IMR-90 (cell line): ENCODE results near the gene EFHC2. TPM values are rescaled to one million over a fixed set of nuclear protein-coding genes. Genes with fewer than 3 reads are reported as not detected.

Experiments used
- ATAC-seq: fragments of 200-7000 bp; cut with Tn5 transposase; 2 replicates; pipeline ENCODE4 v1.9.1; 2020; ENCODE audit warnings: low read depth, mild to moderate bottlenecking, moderate library complexity
- BruUV-seq: library from RNA; stranded (reverse); fragments of 400-500 nt; replicated peaks from 2 replicates; lab custom pipeline; 2021; lab: Mats Ljungman, UMichigan
- CTCF ChIA-PET: fragments of 300-600 bp; formaldehyde crosslinking; extraction: SDS; loops from one replicate; lab custom pipeline; 2021; ENCODE audit warnings: antibody characterized with exemption; lab: Yijun Ruan, JAX
- POLR2A ChIA-PET: fragments of 300-600 bp; sonication (Branson Sonifier 250); formaldehyde crosslinking; loops from one replicate; lab custom pipeline; 2022; ENCODE audit warnings: antibody characterized with exemption; ENCODE audit not compliant: unreplicated experiment; lab: Charles Lee
- DNase-seq: peaks from one replicate; pipeline ENCODE4 v3.0.0; 2013
- H2AFZ ChIP-seq: replicated peaks from 2 replicates; pipeline ENCODE3; 2013; ENCODE audit warnings: low read length, mild to moderate bottlenecking; ENCODE audit not compliant: poor library complexity
- H2AK5ac ChIP-seq: 2 replicates; pipeline ENCODE4 v1.6.1; 2013; ENCODE audit warnings: low read depth, low read length, inconsistent platforms
- H2AK9ac ChIP-seq: replicated peaks from 2 replicates; pipeline ENCODE3; 2013; ENCODE audit warnings: mild to moderate bottlenecking, low read depth, low read length, moderate library complexity; ENCODE audit not compliant: poor library complexity
- H2BK120ac ChIP-seq: 2 replicates; pipeline ENCODE4 v1.6.1; 2013; ENCODE audit warnings: low read depth, low read length, inconsistent platforms
- H2BK15ac ChIP-seq: 3 replicates; pipeline ENCODE4 v1.6.1; 2013; ENCODE audit warnings: low read depth, low read length, inconsistent platforms
- H2BK20ac ChIP-seq: 2 replicates; pipeline ENCODE4 v1.6.1; 2013; ENCODE audit warnings: low read depth, mild to moderate bottlenecking, inconsistent platforms, low read length, moderate library complexity
- H2BK5ac ChIP-seq: 2 replicates; pipeline ENCODE4 v1.6.1; 2013; ENCODE audit warnings: mild to moderate bottlenecking, low read depth, low read length, inconsistent platforms; ENCODE audit not compliant: poor library complexity, severe bottlenecking
- H3K14ac ChIP-seq: replicated peaks from 2 replicates; pipeline ENCODE4 v1.6.1; 2013; ENCODE audit warnings: low read depth, low read length, inconsistent platforms
- H3K18ac ChIP-seq: 2 replicates; pipeline ENCODE4 v1.6.1; 2013; ENCODE audit warnings: low read depth, low read length, control low read depth
- H3K23ac ChIP-seq: 2 replicates; pipeline ENCODE4 v1.6.1; 2013; ENCODE audit warnings: low read depth, low read length, inconsistent platforms
- H3K27ac ChIP-seq: 2 replicates; pipeline ENCODE4 v1.5.1; 2013; ENCODE audit warnings: mild to moderate bottlenecking, control low read depth, low read length; ENCODE audit not compliant: insufficient read depth
- H3K27me3 ChIP-seq: 2 replicates; pipeline ENCODE4 v1.6.1; 2013; ENCODE audit warnings: low read length; ENCODE audit not compliant: control insufficient read depth, insufficient read depth
- H3K36me3 ChIP-seq: 2 replicates; pipeline ENCODE4 v1.6.1; 2013; ENCODE audit warnings: low read length, mixed read lengths; ENCODE audit not compliant: control insufficient read depth, insufficient read depth
- H3K4ac ChIP-seq: 2 replicates; pipeline ENCODE4 v1.6.1; 2013; ENCODE audit warnings: low read depth, low read length, inconsistent platforms
- H3K4me1 ChIP-seq: 2 replicates; pipeline ENCODE4 v1.6.1; 2013; ENCODE audit warnings: low read length, mixed read lengths; ENCODE audit not compliant: control insufficient read depth, insufficient read depth
- H3K4me2 ChIP-seq: 2 replicates; pipeline ENCODE4 v1.6.1; 2013; ENCODE audit warnings: low read depth, mild to moderate bottlenecking, control low read depth, low read length, moderate library complexity
- H3K4me3 ChIP-seq: 2 replicates; pipeline ENCODE4 v1.5.1; 2013; ENCODE audit warnings: low read depth, mild to moderate bottlenecking, control low read depth, low read length, moderate library complexity; ENCODE audit not compliant: insufficient read depth
- H3K56ac ChIP-seq: 2 replicates; pipeline ENCODE4 v1.6.1; 2013; ENCODE audit warnings: low read length, inconsistent platforms; ENCODE audit not compliant: insufficient read depth; ENCODE audit errors: extremely low read depth
- H3K79me1 ChIP-seq, 2 experiments: 2 replicates each; pipeline ENCODE4 v1.6.1; 2013; ENCODE audit warnings: low read length in 2 of 2, inconsistent platforms in 1 of 2, low read depth in 1 of 2
- H3K9ac ChIP-seq: 2 replicates; pipeline ENCODE4 v1.6.1; 2013; ENCODE audit warnings: low read depth, low read length, control low read depth
- H3K9me1 ChIP-seq: 2 replicates; pipeline ENCODE4 v1.6.1; 2013; ENCODE audit warnings: low read length, inconsistent platforms; ENCODE audit not compliant: insufficient read depth
- H3K9me3 ChIP-seq: 2 replicates; pipeline ENCODE4 v1.6.1; 2013; ENCODE audit warnings: low read length; ENCODE audit not compliant: control insufficient read depth, insufficient read depth
- H4K20me1 ChIP-seq: 2 replicates; pipeline ENCODE4 v1.6.1; 2013; ENCODE audit warnings: low read length, inconsistent platforms; ENCODE audit not compliant: insufficient read depth
- H4K5ac ChIP-seq: 2 replicates; pipeline ENCODE4 v1.6.1; 2013; ENCODE audit warnings: mild to moderate bottlenecking, low read depth, low read length, control low read depth
- H4K8ac ChIP-seq, 2 experiments: 2 replicates each; pipeline ENCODE4 v1.6.1; 2013; ENCODE audit warnings: low read depth in 2 of 2, low read length in 2 of 2, control low read depth in 1 of 2, inconsistent platforms in 1 of 2
- H4K91ac ChIP-seq: 2 replicates; pipeline ENCODE4 v1.6.1; 2013; ENCODE audit warnings: low read depth, low read length, inconsistent platforms; ENCODE audit not compliant: insufficient read depth
- BHLHE40 ChIP-seq: fragments of 150-350 bp; IDR thresholded peaks from 2 replicates; pipeline ENCODE4 v1.6.1; 2016; ENCODE audit warnings: mild to moderate bottlenecking, low read depth, low read length
- CEBPB ChIP-seq: IDR thresholded peaks from 2 replicates; pipeline ENCODE4 v1.6.1; 2012; ENCODE audit warnings: low read depth, low read length, improper control_type of control experiment
- CHD1 ChIP-seq: IDR thresholded peaks from 2 replicates; pipeline ENCODE4 v1.6.1; 2012; ENCODE audit warnings: low read depth, low read length, improper control_type of control experiment
- FOS ChIP-seq: fragments of 150-350 bp; IDR thresholded peaks from 2 replicates; pipeline ENCODE4 v1.6.1; 2016; ENCODE audit warnings: low read depth, low read length
- MAFK ChIP-seq: IDR thresholded peaks from 2 replicates; pipeline ENCODE4 v1.6.1; 2012; ENCODE audit warnings: low read depth, low read length, improper control_type of control experiment
- MAZ ChIP-seq: IDR thresholded peaks from 2 replicates; pipeline ENCODE4 v1.6.1; 2012; ENCODE audit warnings: low read depth, mild to moderate bottlenecking, low read length, improper control_type of control experiment, moderate library complexity, borderline replicate concordance
- MXI1 ChIP-seq: IDR thresholded peaks from 2 replicates; pipeline ENCODE4 v1.6.1; 2012; ENCODE audit warnings: low read depth, mild to moderate bottlenecking, low read length, moderate library complexity, borderline replicate concordance
- NFE2L2 ChIP-seq: fragments of 150-350 bp; IDR thresholded peaks from 2 replicates; pipeline ENCODE4 v1.6.1; 2016; ENCODE audit warnings: low read depth, mild to moderate bottlenecking, low read length
- POLR2A ChIP-seq: IDR thresholded peaks from 2 replicates; pipeline ENCODE4 v1.6.1; 2012; ENCODE audit warnings: mild to moderate bottlenecking, low read depth, low read length
- RAD21 ChIP-seq: IDR thresholded peaks from 2 replicates; pipeline ENCODE4 v1.6.1; 2012; ENCODE audit warnings: low read length, improper control_type of control experiment
- RCOR1 ChIP-seq: IDR thresholded peaks from 2 replicates; pipeline ENCODE4 v1.6.1; 2012; ENCODE audit warnings: mild to moderate bottlenecking, low read length, improper control_type of control experiment; ENCODE audit not compliant: insufficient replicate concordance
- RFX5 ChIP-seq: IDR thresholded peaks from 2 replicates; pipeline ENCODE4 v1.8.0; 2012; ENCODE audit warnings: low read depth, mild to moderate bottlenecking, low read length, moderate library complexity
- SMC3 ChIP-seq: fragments of 150-350 bp; IDR thresholded peaks from 2 replicates; pipeline ENCODE4 v1.6.1; 2016; ENCODE audit warnings: low read depth, mild to moderate bottlenecking, antibody characterized with exemption, low read length, moderate library complexity
- USF2 ChIP-seq: fragments of 150-350 bp; IDR thresholded peaks from 2 replicates; pipeline ENCODE4 v1.6.1; 2017; ENCODE audit warnings: mild to moderate bottlenecking, antibody characterized with exemption, low read length, low read depth
- WGBS, 2 experiments: methylation state at CpG; one replicate each; pipeline versions ENCODE4 v1.1.5 to v1.1.7; 2013; ENCODE audit warnings: missing lambda C conversion rate in 2 of 2; ENCODE audit not compliant: insufficient read length in 1 of 2; ENCODE audit errors: extremely low coverage in 2 of 2; 5-methylcytosine and 5-hydroxymethylcytosine counted together
- dilution Hi-C: fragments of 300-500 bp; cut with HindIII; formaldehyde crosslinking; loops from one replicate; pipeline ENCODE4 v1.14.3; 2018; ENCODE audit warnings: low sequenced_read_pairs; ENCODE audit not compliant: unreplicated experiment
- in situ Hi-C: fragments of 300-500 bp; cut with MboI; formaldehyde crosslinking; loops from 3 replicates; pipeline ENCODE4 v1.14.3; 2019; ENCODE audit warnings: low sequenced_read_pairs, inconsistent platforms, mixed read lengths
- intact Hi-C: fragments of 100-400 bp; cut with micrococcal nuclease; formaldehyde crosslinking; loops from 2 replicates; pipeline ENCODE4 v1.10.0; 2022
- polyA plus RNA-seq, 3 experiments: library from polyadenylated mRNA; depleted of rRNA; stranded (reverse); fragments of >200 nt; gene quantifications; 2 replicates each; pipeline ENCODE4 v1.2.3, GENCODE V29; 2012; ENCODE audit warnings: low replicate concordance in 1 of 3
- total RNA-seq: library from RNA; depleted of rRNA; stranded (reverse); fragments of >200 nt; gene quantifications from 2 replicates; pipeline ENCODE4 v1.2.3, GENCODE V29; 2012
- TF ChIP-seq, protein P1 (sequence below): fragments of 150-350 bp; IDR thresholded peaks from 2 replicates; pipeline ENCODE4 v1.6.1; 2016; ENCODE audit warnings: low read depth, mild to moderate bottlenecking, low read length, moderate library complexity, borderline replicate concordance
- TF ChIP-seq, protein P2 (sequence below): conservative IDR thresholded peaks from 2 replicates; pipeline ENCODE4 v1.5.1; 2012; ENCODE audit warnings: mild to moderate bottlenecking, low read depth, low read length, improper control_type of control experiment

EFHC2 gene
- total and polyA plus RNA-seq, 2 of the 4 experiments (the other 2 are of a cell fraction), result 0.18 to 0.24 TPM

GRCh38 chrX:44105228-44105913 lies 238.1 kb downstream of the EFHC2 start:
- H3K27ac ChIP-seq, result no peak overlapping the region
- no peak overlapping the region for H3K9ac ChIP-seq
- no peaks in the 10 kb centered on the region for H3K79me1 ChIP-seq
- intact Hi-C loops, result no loop called here
- no peak overlapping the region for H3K23ac ChIP-seq
- H4K8ac ChIP-seq, result no peak overlapping the region
- H3K36me3 ChIP-seq, result no peaks in the 10 kb centered on the region
- no peak for TF ChIP-seq RFX5
- TF ChIP-seq, protein P1, sequence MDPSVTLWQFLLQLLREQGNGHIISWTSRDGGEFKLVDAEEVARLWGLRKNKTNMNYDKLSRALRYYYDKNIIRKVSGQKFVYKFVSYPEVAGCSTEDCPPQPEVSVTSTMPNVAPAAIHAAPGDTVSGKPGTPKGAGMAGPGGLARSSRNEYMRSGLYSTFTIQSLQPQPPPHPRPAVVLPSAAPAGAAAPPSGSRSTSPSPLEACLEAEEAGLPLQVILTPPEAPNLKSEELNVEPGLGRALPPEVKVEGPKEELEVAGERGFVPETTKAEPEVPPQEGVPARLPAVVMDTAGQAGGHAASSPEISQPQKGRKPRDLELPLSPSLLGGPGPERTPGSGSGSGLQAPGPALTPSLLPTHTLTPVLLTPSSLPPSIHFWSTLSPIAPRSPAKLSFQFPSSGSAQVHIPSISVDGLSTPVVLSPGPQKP, result no peak
- TF ChIP-seq MAFK, result no peak
- TF ChIP-seq CEBPB, result no peak
- no peak for TF ChIP-seq POLR2A
- TF ChIP-seq, protein P2, sequence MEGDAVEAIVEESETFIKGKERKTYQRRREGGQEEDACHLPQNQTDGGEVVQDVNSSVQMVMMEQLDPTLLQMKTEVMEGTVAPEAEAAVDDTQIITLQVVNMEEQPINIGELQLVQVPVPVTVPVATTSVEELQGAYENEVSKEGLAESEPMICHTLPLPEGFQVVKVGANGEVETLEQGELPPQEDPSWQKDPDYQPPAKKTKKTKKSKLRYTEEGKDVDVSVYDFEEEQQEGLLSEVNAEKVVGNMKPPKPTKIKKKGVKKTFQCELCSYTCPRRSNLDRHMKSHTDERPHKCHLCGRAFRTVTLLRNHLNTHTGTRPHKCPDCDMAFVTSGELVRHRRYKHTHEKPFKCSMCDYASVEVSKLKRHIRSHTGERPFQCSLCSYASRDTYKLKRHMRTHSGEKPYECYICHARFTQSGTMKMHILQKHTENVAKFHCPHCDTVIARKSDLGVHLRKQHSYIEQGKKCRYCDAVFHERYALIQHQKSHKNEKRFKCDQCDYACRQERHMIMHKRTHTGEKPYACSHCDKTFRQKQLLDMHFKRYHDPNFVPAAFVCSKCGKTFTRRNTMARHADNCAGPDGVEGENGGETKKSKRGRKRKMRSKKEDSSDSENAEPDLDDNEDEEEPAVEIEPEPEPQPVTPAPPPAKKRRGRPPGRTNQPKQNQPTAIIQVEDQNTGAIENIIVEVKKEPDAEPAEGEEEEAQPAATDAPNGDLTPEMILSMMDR, result no peak
- no peak for TF ChIP-seq RCOR1
- TF ChIP-seq USF2, result no peak
- TF ChIP-seq MAZ, result no peak
- no peak for TF ChIP-seq CHD1
- no peak for TF ChIP-seq RAD21
- TF ChIP-seq BHLHE40, result no peak
- no peak for TF ChIP-seq FOS
- no peak for TF ChIP-seq SMC3
- no peak for TF ChIP-seq NFE2L2
- no peak for TF ChIP-seq MXI1
- H2BK15ac ChIP-seq, result no peak overlapping the region
- H4K20me1 ChIP-seq, result no peaks in the 10 kb centered on the region
- ATAC-seq (no peak), DNase-seq (no peak)
- H2BK5ac ChIP-seq, result no peak overlapping the region
- H3K4me2 ChIP-seq, result no peak overlapping the region
- H3K18ac ChIP-seq, result no peak overlapping the region
- CTCF ChIA-PET, result no interaction called here
- no peaks in the 10 kb centered on the region for H3K4me1 ChIP-seq
- no peak overlapping the region for H2BK20ac ChIP-seq
- H3K9me1 ChIP-seq, result no peaks in the 10 kb centered on the region
- no TSS peak for BruUV-seq
- dilution Hi-C loops, result no loop called here
- no peak overlapping the region for H4K5ac ChIP-seq
- H2AFZ ChIP-seq, result no peak overlapping the region
- H3K14ac ChIP-seq, result no peak overlapping the region
- no peak overlapping the region for H2AK9ac ChIP-seq
- H3K9me3 ChIP-seq, result no peaks in the 10 kb centered on the region; the same call in 1 of the 2 replicates
- H4K91ac ChIP-seq, result no peak overlapping the region
- no peak overlapping the region for H2BK120ac ChIP-seq
- H3K27me3 ChIP-seq, result peaks cover 2% of the 10 kb centered on the region
- WGBS, 2 experiments, result 15% methylated on average over 4 of the region's 12 CpGs; no CpG with 5 or more reads in 1 of the 2 experiments
- H2AK5ac ChIP-seq, result no peak overlapping the region
- no peak overlapping the region for H3K4ac ChIP-seq
- H3K56ac ChIP-seq, result no peak overlapping the region
- in situ Hi-C loops, result no loop called here
- POLR2A ChIA-PET, result no interaction called here
- H3K4me3 ChIP-seq, result no peak overlapping the region
